Activated CD8-positive, alpha-beta memory T cell treated with anti-CD3 and anti-CD28 coated beads for 1 hour (primary cell): ENCODE measurements around the gene FAIM2.

Experiments used
- DNase-seq, 2 donors: peaks; one replicate each; pipeline ENCODE4 v3.0.0-alpha.2; 2020; ENCODE audit warnings: low read depth in 1 of 2; ENCODE audit errors: extremely low read depth in 1 of 2

Gene FAIM2

DNA sequence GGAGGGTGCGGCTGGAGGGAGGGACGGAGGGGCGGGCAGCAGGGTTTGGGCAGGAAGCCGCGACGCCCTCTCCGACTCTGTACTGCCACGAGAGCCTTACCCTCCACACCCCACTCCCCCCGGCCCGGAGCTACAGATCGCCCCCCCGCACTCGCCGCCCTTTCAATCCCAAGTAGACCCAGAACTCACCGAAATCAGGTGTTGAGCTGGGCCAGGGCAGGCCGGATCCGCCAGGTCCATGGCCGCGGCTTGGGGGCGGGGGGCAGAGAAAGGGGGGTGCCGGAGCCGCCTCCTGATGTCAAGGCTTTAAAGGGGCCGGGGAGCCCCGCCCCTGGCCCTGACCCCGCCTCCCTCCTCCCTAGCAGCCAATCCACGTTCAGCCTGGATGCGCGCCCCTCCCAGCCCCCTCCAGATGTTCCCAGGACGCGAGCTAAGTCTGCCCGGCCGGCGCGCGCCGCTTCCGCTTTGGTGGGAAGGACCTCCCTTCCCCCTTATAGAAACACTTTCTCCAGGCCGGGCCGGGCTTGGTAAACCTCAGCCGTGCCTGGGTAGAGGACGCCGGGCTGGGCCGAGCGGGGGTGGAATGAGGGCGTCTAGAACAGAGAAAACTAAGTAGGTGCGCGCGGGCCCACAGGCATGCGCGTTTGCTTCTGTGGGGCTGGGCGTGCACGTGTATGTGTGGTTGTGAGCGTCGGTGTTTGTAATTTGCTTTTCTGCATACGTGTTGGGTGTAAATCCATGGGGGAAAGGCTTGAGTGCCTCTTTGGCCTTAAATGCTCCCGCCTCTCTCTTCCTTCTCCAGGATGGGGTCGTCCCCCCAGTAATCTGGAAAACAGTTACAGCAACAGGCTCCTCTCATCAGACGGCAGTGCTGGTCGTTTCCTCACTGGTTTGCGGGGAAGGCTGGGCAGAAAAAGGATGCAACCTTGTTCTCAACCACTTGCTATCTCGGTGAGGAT, 75.3 kb downstream of the FAIM2 start, which contains the start of gene NCKAP5L:
Gene NCKAP5L, minus strand, starts transcription at position 281 of the 959 bp plus-strand sequence. CDS start 24,369 bp downstream, outside the sequence.
- peak; percentile 79 to 89 for DNase-seq

DNA sequence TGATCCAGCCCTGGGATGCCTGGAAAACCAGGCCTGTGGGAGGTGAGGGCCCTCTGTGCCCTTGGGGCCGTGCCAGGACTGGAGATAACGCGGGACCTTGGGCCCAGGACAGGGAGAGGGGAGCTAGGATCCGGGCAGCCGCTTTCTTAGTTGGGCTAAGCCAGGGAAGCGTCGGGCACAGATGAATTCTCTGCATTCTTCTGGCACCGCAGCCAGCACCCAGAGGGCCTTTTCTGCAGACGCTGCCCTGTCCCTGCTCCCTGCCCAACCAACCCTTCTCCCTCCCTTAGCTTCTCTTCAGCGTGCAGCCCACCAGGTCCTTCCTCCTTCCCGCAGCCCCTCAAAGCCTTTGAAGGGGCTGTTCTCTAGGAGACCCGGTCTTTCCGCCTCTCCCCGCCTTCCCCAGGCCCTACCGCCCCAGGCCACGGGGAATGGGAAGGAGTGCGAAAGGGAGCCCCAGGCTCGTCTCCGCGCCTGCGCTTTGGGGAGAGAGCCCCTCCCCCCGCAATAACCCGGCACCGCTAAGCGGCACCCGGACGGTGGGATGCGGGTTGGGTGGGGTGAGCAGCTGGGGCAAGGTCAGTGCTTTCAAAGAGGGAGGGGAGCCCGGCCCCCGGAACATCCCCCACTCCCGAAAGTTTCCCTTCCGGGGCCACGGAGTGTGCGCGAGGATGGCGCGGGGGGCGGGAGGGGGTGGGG, 76.2 kb downstream of the FAIM2 start:
- peak in 1 of 2 donors; percentile 31 for DNase-seq

DNA sequence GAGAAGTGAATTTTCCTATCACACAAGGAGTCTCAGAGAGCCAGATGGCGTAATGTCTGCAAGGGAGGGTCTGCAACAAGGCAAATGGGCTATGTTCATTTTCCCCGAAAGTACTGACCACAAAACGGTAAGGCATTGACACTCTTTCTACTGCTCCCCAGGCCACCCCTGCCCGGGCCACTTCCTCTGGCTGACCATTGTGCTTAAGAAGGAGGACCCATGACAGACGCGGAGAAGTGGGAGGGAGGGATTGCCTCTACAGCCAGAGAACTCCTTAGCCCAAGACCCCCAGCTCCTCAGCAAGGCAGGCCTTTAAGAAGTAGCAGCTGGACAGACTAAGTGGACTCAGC, 76.7 kb downstream of the FAIM2 start:
- DNase-seq, result no peak

DNA sequence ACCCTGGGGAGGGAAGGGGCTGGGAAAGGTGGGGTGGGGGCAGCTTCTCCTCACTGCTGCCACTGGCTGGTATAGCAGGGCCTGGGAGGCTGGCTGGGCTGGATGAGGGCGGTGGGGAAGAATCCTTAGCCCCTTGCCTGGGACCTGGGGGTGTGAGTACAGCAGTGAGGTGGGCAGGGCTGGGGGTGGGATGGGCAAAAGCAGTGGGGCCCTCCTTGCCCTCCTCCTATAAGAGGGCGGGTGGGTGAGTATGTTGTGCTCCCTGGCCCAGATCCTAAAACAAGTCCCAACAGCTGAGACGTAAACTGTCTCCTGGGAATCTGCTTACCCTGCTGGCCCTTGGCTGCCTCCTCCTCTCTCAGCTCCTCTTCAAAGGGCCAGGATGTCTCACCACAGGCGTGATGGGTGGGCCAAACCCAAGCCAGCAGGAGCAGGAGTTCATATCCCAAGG, 77.7 kb downstream of the FAIM2 start:
- DNase-seq, result no peak

DNA sequence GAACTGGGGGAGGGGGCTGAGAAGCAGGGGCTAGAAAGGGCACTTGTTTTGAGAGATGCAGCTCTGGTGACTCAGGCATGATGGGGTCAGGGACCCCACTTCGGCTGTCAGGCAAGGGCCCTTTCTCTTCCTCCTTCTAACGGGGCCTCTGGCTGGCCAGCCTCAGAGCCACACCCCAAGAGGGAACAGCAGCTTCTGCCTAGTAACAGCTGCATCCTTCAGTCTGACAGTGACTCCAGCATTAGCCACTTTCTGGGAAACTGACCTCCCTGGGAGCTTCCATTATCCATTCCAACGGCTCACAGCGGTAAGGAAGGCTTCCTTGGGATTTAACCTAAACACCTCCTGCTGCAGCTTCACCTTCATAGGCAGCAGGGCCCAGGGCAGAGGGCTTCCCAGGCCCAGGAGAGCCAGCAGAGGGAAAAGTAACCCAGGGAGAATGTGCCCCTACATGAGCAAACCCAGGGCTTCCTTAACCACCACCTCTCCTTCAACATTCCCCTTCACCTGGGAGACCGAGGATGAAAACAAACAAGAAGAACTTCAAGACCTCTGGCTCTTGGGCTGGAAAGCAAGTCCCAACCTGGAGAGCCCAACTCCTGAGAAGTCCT, 78.2 kb downstream of the FAIM2 start:
- no peak for DNase-seq

DNA sequence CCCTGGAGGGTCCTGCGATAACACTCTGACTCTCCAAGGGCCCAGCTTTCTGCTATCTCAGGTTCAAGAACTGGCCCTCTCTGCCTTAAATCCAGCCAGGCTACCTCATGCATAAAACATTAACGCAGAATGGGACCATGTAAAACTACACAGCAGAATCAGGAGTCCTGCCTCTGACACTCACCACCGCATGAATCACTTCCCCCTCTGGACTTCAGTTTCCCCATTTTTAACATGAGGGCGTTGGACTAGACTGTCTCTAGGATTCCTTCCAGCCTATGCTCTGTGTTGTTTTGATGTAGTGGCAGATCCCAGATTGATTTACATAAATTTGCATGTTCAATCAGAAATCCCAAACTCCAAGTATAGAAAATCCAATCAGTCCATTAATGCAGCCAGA, 78.8 kb downstream of the FAIM2 start:
- DNase-seq, result no peak

DNA sequence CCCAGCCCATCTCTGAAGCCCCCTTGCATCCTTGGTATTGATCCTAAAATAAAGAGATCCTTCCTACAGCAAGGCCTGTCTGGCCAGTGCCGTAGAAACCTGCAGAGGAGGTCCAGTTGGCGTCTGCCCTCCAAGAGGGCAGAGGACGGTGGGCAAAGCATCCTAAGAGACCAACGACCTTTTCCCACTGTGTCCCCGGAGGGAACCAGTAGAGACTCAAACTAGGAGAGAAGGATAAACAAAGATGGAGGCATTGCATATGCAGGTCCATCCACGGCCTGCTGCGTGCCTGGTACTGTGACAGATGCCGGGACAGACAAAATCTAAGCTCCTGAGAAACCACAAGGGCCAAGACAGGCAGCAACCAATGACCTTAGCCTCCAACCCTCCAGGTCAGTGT, 79.3 kb downstream of the FAIM2 start:
- no peak for DNase-seq

DNA sequence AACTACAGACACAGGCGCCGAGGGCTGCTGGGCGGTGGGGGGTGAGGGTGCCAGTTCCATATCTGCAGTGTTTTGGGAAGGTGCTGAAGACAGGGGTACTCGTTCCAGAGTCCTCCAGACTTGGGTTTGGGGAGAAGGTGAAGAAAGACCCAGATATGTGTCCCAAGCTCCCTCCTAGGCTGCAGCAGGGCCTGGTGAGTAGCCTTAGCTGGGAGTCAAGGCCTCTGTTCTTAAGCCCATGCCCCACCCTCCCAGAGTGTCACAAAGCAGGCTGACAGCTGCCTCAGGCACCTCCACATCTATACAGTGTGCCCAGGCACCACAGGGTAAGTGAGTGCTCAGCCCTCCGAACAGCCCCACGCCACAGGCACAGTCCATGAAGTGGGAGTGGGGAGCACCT, 79.7 kb downstream of the FAIM2 start:
- DNase-seq, result no peak

DNA sequence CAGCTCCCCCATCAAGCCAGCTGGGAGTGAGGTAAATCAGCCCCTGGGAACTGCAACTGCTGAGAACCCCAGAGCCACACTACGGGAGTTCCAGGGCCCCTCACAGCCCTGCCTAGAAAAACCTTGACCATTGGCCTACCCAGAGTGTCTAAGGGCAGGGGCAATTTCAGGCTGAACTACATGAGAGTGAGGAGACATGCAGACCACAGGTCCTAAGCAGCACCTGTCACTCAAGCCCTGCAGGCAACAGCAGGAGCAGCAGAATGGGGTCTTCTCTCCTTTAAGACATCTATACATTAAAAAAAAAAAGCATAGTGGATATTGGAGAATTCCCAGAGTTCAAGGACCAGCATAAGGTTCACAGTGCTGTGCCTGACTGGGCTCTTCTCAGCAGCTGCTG, 80.3 kb downstream of the FAIM2 start:
- DNase-seq, result no peak

DNA sequence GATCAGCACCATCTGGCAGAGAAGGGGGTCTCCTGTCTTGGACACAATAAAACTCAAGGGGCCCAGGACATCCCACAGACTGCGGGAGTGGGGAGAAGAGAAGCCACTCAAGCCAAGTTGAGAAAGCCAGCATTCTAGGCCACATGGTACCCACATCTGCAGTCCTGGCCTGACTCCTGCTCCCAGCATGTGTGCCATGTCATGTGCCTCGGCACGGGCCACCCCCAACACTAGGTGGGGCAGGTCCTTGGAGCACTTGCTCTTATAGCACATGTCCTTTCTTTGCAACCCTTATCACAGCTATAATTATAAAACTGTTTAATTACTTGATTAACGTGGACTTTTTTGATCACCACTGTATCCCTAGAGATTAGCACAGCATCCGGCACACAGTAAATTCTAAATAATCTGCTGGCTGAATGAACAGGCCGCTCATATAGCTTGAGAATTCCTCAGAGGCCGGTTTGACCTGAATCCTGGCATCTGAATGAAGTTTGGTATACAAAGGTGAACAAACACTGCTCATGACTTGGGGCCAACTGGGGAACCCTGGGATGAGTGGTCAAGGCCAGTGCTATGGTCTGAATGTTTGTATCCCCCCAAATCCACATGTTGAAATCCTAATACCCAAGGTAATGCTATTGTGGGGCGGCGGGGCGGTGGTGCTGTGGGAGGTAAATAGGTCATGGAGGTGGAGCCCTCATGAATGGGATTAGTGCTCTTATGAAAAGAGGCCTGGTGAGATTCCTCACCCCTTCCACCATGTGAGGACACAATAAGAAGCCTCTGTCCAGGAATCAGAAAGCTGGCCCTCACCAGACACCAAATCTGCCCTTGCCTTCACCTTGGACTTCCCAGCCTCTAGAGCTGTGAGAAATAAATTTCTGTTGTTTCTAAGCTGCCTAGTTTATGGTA, 82.1 kb downstream of the FAIM2 start:
- no peak for DNase-seq

DNA sequence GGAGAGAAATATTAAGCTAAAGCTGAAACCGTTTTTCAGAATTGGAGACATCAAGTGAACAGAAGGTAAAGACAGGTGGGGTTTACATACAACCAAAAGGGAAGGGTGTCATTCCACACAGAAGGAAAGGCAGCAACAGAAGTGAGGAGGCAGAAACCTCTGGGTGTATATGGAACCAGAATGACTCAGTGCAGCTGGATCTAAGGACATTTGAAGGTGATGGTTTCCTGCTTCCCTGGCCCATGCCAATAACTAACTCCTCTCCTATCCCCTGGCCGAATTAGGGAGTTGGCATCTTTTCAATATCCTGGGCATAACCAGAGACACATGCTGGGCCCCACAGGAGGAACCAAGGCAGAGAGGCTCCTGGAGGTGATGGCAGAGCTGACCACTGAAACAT, 83.9 kb downstream of the FAIM2 start:
- DNase-seq, result no peak

DNA sequence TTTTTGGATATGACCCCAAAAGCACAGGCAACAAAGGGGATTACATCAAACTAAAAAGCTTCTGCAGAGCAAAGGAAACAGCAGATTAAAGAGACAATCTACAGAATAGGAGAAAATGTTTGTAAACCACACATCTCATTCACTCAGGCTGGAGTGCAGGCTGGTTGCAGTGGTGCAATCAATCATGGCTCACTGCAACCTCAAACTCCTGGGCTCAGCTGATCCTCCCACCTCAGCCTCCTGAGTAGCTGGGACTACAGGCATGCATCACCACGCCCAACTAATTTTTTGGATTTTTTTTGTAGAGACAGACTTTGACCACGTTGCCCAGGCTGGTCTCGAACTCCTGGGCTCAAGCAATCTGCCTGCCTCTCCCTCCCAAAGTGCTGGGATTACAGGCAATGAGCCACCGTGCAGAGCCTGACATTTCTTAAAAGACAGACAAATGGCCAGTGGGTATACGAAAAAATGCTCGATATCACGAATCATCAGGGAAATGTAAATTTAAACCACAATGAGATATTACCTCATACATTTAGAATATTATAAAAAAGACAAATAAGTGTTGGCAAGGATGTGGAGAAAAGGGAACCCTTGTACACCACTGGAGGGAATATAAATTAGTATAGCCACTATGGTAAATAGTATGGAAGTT, 85.3 kb downstream of the FAIM2 start:
- DNase-seq, result no peak
